Activated gamma-delta T cell (primary cell): ENCODE data around the gene ARHGEF38.
"Not testable (repeated sequence)": the region's sequence is repeated elsewhere in the genome, so short reads cannot be mapped to it uniquely, and the experiment has no call there.

Source experiments
- DNase-seq: peaks from one replicate; lab custom pipeline; 2025; lab: John Stamatoyannopoulos, UW

ARHGEF38 gene

GRCh38 chr4:105712766-105713165 lies 160.3 kb downstream of the ARHGEF38 start:
- no peak for DNase-seq

GRCh38 chr4:105714071-105714521 lies 161.7 kb downstream of the ARHGEF38 start:
- no peak for DNase-seq

GRCh38 chr4:105714932-105715331 lies 162.5 kb downstream of the ARHGEF38 start:
- no peak for DNase-seq

GRCh38 chr4:105715692-105716278 lies 163.4 kb downstream of the ARHGEF38 start:
- no peak for DNase-seq

- DNase-seq = no peak
These were observed 166.8 kb downstream of the ARHGEF38 start for GRCh38 chr4:105719204-105719603.

GRCh38 chr4:105725623-105726022 lies 173.2 kb downstream of the ARHGEF38 start:
- DNase-seq = no peak

- DNase-seq = not testable (repeated sequence)
These were observed 177.5 kb downstream of the ARHGEF38 start for GRCh38 chr4:105729895-105730294.
